Ascending aorta (tissue), 2 donors: ENCODE data around the gene ANXA8L1. TPM values are rescaled to one million over a fixed set of nuclear protein-coding genes. Genes with fewer than 3 reads are reported as not detected.
A peak's percentile ranks its signal among the peaks of the same experiment; 100 is the strongest.
"Not testable (repeated sequence)": the region's sequence is repeated elsewhere in the genome, so short reads cannot be mapped to it uniquely, and the experiment has no call there.

ENCODE experiments used
- DNase-seq, 2 donors: peaks; one replicate each; pipeline ENCODE4 v3.0.0-alpha.2; 2019; ENCODE audit warnings: low spot score in 2 of 2
- H3K27ac ChIP-seq, 2 donors: fragments of 200-600 bp; sonication (generic); one replicate each; pipeline ENCODE4 v1.5.1; 2016 to 2017; ENCODE audit warnings: mild to moderate bottlenecking in 1 of 2
- H3K27me3 ChIP-seq: fragments of 200-600 bp; sonication (generic); one replicate; pipeline ENCODE4 v1.5.1; 2017
- H3K36me3 ChIP-seq, 2 donors: fragments of 200-600 bp; sonication (generic); one replicate each; pipeline ENCODE4 v1.5.1; 2016
- H3K4me1 ChIP-seq, 2 donors: fragments of 200-600 bp; sonication (generic); one replicate each; pipeline ENCODE4 v1.5.1; 2016 to 2017; ENCODE audit warnings: mild to moderate bottlenecking in 1 of 2
- H3K4me3 ChIP-seq, 2 donors: fragments of 200-600 bp; sonication (generic); one replicate each; pipeline ENCODE4 v1.5.1; 2016 to 2017; ENCODE audit warnings: mild to moderate bottlenecking in 1 of 2
- H3K9me3 ChIP-seq, 2 donors: fragments of 200-600 bp; sonication (generic); one replicate each; pipeline ENCODE4 v1.5.1; 2016
- intact Hi-C: fragments of 100-400 bp; cut with DNase I; formaldehyde crosslinking; loops from one replicate; pipeline ENCODE4 v1.15.1; 2023
- total RNA-seq: library from RNA; depleted of rRNA; stranded (reverse); fragments of >200 nt; gene quantifications from one replicate; pipeline ENCODE4 v1.1.0, GENCODE V29; 2016
- TF ChIP-seq, protein P1 (sequence below), 3 experiments: fragments of 200-600 bp in 2 of 3; fragments of 450-650 bp in 1 of 3; sonication (generic) in 2 of 3; IDR thresholded peaks; one replicate each; pipeline ENCODE4 v1.5.1; 2016 to 2019; ENCODE audit warnings: antibody characterized with exemption in 3 of 3, mild to moderate bottlenecking in 1 of 3, moderate library complexity in 1 of 3

The ANXA8L1 gene, protein sequence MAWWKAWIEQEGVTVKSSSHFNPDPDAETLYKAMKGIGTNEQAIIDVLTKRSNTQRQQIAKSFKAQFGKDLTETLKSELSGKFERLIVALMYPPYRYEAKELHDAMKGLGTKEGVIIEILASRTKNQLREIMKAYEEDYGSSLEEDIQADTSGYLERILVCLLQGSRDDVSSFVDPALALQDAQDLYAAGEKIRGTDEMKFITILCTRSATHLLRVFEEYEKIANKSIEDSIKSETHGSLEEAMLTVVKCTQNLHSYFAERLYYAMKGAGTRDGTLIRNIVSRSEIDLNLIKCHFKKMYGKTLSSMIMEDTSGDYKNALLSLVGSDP
- total RNA-seq: not detected

DNA sequence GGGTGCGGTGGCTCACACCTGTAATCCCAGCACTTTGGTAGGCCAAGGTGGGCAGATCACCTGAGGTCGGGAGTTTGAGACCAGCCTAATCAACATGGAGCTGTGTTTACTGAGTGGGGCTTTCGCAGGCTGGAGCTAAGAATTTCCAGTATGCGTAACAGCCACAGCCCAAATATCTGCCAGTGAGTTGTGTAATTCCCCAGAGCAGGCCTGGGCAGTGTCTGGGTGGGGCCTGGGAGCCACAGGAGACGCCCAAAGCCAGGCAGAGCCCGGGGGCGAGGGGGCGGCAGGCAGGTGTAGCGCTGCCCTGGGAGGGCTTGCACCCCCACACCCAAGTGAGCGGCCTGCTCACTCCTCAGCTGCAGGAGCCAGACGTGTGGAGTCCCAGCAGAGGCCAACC lies at the start of gene ANXA8L1:
TSS of gene ANXA8L1 (plus strand) at position 371 of the 400 bp plus-strand sequence. CDS start 76 bp downstream, outside the sequence.
- H3K27ac ChIP-seq, H3K4me3 ChIP-seq, DNase-seq, H3K4me1 ChIP-seq, H3K9me3 ChIP-seq, intact Hi-C loops, H3K27me3 ChIP-seq, H3K36me3 ChIP-seq: not testable (repeated sequence)

DNA sequence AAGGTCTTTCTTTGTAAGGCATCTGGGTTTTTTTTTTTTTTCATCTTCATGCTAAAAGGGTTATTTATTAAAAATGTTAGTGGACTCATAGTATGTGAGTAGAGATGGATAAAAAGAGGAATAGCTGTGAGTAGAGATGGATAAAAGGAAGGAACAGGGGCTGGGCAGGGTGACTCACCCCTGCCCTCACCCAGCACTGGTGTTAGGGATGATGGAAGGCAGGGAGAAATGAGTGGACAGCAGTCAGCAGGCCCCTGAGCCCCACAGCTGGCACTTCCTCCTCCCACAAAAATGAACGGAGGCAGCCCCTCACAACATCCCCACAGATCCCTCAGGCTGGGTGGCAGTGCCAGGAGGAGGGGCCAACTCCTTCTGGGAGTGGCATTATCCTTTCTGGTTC lies 49.5 kb upstream of the ANXA8L1 start:
- Histone ChIP-seq H3K27me3 (no peaks in the 10 kb centered on the region), H3K9me3 (no peaks in the 10 kb centered on the region), H3K4me3 (no peak overlapping the region), H3K36me3 (no peaks in the 10 kb centered on the region), H3K27ac (peak overlapping the region in 1 of 2 donors; percentile 39), H3K4me1 (peaks cover 0 to 8% of the 10 kb centered on the region in 2 donors)
- TF ChIP-seq, protein P1, sequence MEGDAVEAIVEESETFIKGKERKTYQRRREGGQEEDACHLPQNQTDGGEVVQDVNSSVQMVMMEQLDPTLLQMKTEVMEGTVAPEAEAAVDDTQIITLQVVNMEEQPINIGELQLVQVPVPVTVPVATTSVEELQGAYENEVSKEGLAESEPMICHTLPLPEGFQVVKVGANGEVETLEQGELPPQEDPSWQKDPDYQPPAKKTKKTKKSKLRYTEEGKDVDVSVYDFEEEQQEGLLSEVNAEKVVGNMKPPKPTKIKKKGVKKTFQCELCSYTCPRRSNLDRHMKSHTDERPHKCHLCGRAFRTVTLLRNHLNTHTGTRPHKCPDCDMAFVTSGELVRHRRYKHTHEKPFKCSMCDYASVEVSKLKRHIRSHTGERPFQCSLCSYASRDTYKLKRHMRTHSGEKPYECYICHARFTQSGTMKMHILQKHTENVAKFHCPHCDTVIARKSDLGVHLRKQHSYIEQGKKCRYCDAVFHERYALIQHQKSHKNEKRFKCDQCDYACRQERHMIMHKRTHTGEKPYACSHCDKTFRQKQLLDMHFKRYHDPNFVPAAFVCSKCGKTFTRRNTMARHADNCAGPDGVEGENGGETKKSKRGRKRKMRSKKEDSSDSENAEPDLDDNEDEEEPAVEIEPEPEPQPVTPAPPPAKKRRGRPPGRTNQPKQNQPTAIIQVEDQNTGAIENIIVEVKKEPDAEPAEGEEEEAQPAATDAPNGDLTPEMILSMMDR (IDR thresholded peaks at IDR 0.05): no peak
- no peak for DNase-seq
- intact Hi-C loops: no loop called here

DNA sequence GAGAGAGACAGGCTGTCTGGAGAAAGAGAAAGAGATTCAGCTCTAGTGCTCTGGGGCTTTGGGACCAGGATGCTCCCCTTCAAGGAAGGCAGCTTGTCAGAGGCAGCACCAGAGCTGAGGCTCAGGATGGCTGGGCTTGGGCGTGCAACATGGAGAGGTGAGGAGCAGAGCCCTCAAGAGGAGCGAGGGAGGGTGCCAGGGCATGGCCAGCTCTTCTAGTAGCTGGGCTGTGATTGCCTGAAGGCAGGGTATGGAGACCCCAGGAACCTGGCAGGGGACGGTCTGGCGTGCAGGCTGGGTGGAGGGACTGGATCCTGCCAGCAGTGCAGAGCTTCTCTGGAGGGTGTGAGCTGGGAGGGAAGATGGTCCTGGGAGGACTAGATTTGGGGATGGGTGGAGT lies 48.6 kb upstream of the ANXA8L1 start:
- TF ChIP-seq, protein P1 (IDR thresholded peaks at IDR 0.05): no peak
- Histone ChIP-seq H3K27me3 (no peaks in the 10 kb centered on the region), H3K27ac (no peak overlapping the region), H3K4me3 (no peak overlapping the region), H3K4me1 (peaks cover 0 to 8% of the 10 kb centered on the region in 2 donors), H3K36me3 (no peaks in the 10 kb centered on the region), H3K9me3 (no peaks in the 10 kb centered on the region)
- DNase-seq: no peak
- intact Hi-C loops: no loop called here

DNA sequence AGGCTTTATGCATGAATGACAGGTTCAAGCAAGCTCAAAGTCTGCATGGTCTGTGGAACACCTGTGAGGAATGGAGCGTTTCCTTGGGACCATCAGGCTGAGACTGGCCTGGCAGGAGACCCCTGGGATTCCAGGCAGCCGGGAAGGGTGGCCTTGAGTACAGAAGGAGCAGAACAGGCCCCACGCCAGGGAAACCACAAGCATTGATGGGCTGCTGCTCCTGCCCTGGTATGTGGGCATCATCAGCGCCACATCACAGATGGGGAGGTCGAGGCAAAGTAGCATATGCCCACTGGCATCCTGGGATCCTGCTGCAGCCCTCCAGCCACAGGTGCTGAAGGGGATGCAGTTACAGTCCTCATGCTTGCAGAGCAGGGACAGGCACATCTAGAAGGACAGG lies 47.9 kb upstream of the ANXA8L1 start:
- intact Hi-C loops: no loop called here
- Histone ChIP-seq H3K9me3 (no peaks in the 10 kb centered on the region), H3K27ac (no peak overlapping the region), H3K4me1 (peaks cover 0 to 8% of the 10 kb centered on the region in 2 donors), H3K4me3 (no peak overlapping the region), H3K27me3 (no peaks in the 10 kb centered on the region), H3K36me3 (no peaks in the 10 kb centered on the region)
- peak in 1 of 2 donors; percentile 43 for DNase-seq
- TF ChIP-seq, protein P1 (IDR thresholded peaks at IDR 0.05): no peak

DNA sequence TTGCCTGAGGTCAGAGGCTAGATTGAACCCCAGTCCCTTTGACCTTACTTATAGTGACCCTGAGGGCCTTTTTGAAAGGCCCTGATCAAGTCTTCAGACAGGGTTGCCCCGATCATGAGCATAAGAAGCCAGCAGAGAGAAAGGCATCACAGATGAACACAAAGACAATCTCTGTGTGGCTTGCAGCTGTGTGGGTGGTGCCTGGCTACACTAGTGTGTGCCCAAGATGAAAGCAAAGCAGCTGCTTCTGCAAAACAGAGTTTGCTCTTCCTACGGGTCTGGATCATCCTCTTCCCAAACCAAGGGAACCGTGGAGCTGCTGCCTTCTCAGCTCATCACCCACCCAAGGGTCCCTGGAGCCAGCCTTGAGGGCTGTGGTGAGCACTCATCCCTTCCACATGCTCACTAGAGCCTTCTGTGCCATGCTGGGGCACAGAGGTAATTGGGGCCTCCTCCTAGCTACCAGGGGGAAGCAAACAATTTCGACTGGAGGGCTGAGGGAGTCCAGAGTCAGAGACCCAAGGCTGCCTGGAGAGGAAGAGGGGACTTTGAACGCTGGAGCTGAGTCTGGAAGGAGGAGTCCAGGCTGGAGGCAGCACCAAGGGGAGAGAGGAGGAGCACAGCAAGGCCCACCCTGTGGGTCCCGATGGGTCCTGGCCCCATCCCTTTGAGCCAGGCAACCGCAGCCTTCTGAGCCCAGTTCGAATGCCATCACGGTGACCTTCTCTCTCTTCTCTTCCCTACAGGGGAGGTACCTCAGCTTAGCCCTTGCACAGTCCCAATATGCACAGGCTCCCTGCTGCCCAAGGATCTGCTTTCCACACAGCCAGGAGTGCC lies 46.5 kb upstream of the ANXA8L1 start:
- TF ChIP-seq, protein P1 (IDR thresholded peaks at IDR 0.05): no peak
- H3K36me3 ChIP-seq: no peaks in the 10 kb centered on the region
- H3K9me3 ChIP-seq: no peaks in the 10 kb centered on the region
- peak in 1 of 2 donors; percentile 38 for DNase-seq
- no peak overlapping the region for H3K4me3 ChIP-seq
- no peak overlapping the region for H3K27ac ChIP-seq
- no peaks in the 10 kb centered on the region for H3K27me3 ChIP-seq
- H3K4me1 ChIP-seq: peaks cover 0 to 8% of the 10 kb centered on the region in 2 donors
- intact Hi-C loops: no loop called here

DNA sequence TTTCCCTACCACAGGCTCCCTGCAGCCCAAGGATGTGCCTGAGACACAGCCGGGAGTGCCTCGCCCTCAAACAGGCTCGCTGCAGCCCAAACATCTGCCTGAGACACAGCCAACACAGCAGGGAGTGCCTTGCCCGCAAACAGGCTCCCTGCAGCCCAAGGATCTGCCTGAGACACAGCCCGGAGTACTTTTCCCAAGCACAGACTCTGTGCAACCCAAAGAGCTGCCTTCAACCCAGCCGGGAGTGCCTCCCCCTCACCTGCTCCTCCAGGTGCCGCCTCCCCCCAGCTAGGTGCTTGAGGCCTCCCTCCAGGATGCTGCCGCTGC lies 45.9 kb upstream of the ANXA8L1 start:
- peak in 1 of 2 donors; percentile 39 for DNase-seq
- Histone ChIP-seq H3K27ac (no peak overlapping the region), H3K4me3 (no peak overlapping the region), H3K27me3 (no peaks in the 10 kb centered on the region), H3K36me3 (no peaks in the 10 kb centered on the region), H3K4me1 (peaks cover 0 to 8% of the 10 kb centered on the region in 2 donors), H3K9me3 (no peaks in the 10 kb centered on the region)
- intact Hi-C loops: no loop called here
- TF ChIP-seq, protein P1 (IDR thresholded peaks at IDR 0.05): no peak
